Peyer's patch (tissue), 4 donors: ENCODE results near the gene ACY1.

Experiments
- POLR2A ChIP-seq, 2 donors: fragments of 450-650 bp; IDR thresholded peaks; one replicate each; pipeline ENCODE4 v1.5.1; 2017; ENCODE audit warnings: antibody characterized with exemption in 2 of 2, mild to moderate bottlenecking in 2 of 2, moderate library complexity in 2 of 2
- TF ChIP-seq, protein P1 (sequence below), 6 experiments: fragments of 450-650 bp in 4 of 6; fragments of 200-600 bp in 2 of 6; sonication (generic) in 1 of 6; IDR thresholded peaks; one replicate each; pipeline ENCODE4 v1.5.1; 2017 to 2019; ENCODE audit warnings: antibody characterized with exemption in 6 of 6, mild to moderate bottlenecking in 3 of 6, moderate library complexity in 1 of 6

DNA sequence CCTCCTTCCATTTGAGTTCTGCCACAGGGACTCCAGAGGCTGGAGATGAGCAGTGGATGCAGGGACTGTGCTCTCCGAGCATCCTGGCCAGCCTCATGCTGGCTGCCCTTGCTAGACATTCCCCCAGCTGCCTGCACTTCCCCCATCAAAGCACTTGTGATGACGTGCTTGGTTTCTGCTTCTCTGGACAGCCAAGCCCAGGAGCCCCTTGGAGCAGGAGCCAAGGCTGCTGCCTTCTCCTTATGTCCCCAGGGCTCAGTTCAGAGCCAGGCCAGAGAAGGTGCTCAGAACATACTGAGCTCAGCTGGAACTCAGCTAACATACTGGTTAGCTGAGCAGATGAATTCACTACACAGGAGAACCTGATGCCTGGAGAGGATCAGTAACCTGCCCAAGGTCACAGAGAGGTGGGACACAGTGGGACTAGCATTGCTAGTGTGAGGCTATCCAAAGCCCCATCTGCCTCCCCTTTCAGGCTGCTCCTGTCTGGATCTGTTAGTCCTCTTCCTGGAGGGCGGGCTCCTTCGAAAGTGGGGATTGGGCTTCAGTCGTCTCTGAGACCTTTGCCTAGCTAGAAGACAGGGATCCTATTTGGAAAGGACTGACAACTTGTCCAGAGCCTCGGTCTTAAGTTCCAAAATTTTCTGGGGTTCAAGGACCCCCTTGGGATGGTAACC is 20.3 kb upstream of the ACY1 start:
- no peak for TF ChIP-seq POLR2A (IDR thresholded peaks at IDR 0.05)
- TF ChIP-seq, protein P1, sequence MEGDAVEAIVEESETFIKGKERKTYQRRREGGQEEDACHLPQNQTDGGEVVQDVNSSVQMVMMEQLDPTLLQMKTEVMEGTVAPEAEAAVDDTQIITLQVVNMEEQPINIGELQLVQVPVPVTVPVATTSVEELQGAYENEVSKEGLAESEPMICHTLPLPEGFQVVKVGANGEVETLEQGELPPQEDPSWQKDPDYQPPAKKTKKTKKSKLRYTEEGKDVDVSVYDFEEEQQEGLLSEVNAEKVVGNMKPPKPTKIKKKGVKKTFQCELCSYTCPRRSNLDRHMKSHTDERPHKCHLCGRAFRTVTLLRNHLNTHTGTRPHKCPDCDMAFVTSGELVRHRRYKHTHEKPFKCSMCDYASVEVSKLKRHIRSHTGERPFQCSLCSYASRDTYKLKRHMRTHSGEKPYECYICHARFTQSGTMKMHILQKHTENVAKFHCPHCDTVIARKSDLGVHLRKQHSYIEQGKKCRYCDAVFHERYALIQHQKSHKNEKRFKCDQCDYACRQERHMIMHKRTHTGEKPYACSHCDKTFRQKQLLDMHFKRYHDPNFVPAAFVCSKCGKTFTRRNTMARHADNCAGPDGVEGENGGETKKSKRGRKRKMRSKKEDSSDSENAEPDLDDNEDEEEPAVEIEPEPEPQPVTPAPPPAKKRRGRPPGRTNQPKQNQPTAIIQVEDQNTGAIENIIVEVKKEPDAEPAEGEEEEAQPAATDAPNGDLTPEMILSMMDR (IDR thresholded peaks at IDR 0.05): no peak
